ENCODE results near the gene ANKRD24.

DNA sequence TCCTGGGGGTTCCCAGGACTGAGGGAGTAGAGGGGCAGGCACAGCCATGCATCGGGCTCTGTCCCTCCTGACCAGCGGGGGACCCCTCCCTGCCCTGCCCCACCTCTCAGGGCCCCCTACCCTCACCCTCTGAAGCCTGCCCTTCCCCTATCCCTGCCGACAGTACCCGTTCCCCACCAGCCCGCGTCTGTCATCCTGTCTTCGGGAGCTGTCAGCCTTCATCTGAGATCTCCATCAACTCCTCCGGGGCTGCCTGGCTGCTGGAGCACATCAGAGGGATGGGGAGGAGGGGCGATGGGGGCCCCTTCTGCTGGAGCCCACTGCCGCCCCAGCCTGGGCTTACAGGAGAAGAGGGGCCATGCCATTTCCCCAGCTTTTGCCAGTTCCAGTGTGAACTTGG lies 90.4 kb downstream of the ANKRD24 start:
- TF ChIP-seq CTCF (IDR thresholded peaks at IDR 0.05; ENCODE audit: low read depth, low read length, poor library complexity, severe bottlenecking), result no peak
- no peak for TF ChIP-seq EZH2phosphoT487 (IDR thresholded peaks at IDR 0.05; ENCODE audit: borderline replicate concordance, low read length)

Measured in DOHH2 (cell line).